ENCODE data around the gene MAP3K5. TPM values are rescaled to one million over a fixed set of nuclear protein-coding genes. Genes with fewer than 3 reads are reported as not detected.
A peak's percentile ranks its signal among the peaks of the same experiment; 100 is the strongest.
"Not testable (repeated sequence)": the region's sequence is repeated elsewhere in the genome, so short reads cannot be mapped to it uniquely, and the experiment has no call there.

The MAP3K5 gene
- total RNA-seq, 2 experiments from 2014 or later, result 18.3 to 19.8 TPM

- POLR2A ChIA-PET, result interaction anchor here (1.5 to 2.4 kb wide), 3 partner anchors 8 to 28 kb away, joined by 7 to 32 read pairs (median 8); partner anchors contain the start of gene MAP3K5
- H3K9me3 Mint-ChIP-seq, result no peaks in the 10 kb centered on the region
- peaks cover 8% of the 10 kb centered on the region for H3K36me3 Mint-ChIP-seq
- H3K27ac Mint-ChIP-seq, result peak overlapping the region; percentile 14
- peaks cover 60% of the 10 kb centered on the region for H3K4me1 Mint-ChIP-seq
- DNase-seq (no peak), ATAC-seq (ENCODE audit: low read depth) (no peak)
- H3K4me3 Mint-ChIP-seq, result no peak overlapping the region
- H3K27me3 Mint-ChIP-seq, result no peaks in the 10 kb centered on the region
Observed at GRCh38 chr6:136763255-136763654, 29.0 kb downstream of the MAP3K5 start.

GRCh38 chr6:136762022-136762975 lies 30.0 kb downstream of the MAP3K5 start:
- POLR2A ChIA-PET, result interaction anchor here (0.7 to 2.1 kb wide), 3 partner anchors 7 to 30 kb away, joined by 6 to 8 read pairs (median 8); partner anchors contain the start of gene MAP3K5
- no peak for ATAC-seq (ENCODE audit: low read depth)
- Mint-ChIP-seq H3K27ac (peak overlapping the region; percentile 71), H3K4me3 (peak overlapping the region; percentile 72), H3K9me3 (no peaks in the 10 kb centered on the region), H3K27me3 (no peaks in the 10 kb centered on the region), H3K36me3 (peaks cover 9% of the 10 kb centered on the region), H3K4me1 (peaks cover 50% of the 10 kb centered on the region)
- DNase-seq, result no peak

GRCh38 chr6:136761227-136761922 lies 30.9 kb downstream of the MAP3K5 start:
- POLR2A ChIA-PET, result interaction anchor here (2.1 kb wide), 1 partner anchor 31 kb away, joined by 8 read pairs; the partner anchor contains the start of gene MAP3K5
- Mint-ChIP-seq H3K27me3 (no peaks in the 10 kb centered on the region), H3K4me3 (peak overlapping the region; percentile 72), H3K27ac (peak overlapping the region; percentile 71), H3K36me3 (peaks cover 11% of the 10 kb centered on the region), H3K4me1 (peaks cover 54% of the 10 kb centered on the region), H3K9me3 (no peaks in the 10 kb centered on the region)
- peak; percentile 53 for ATAC-seq (ENCODE audit: low read depth)
- DNase-seq, result no peak

GRCh38 chr6:136760781-136761180 lies 31.5 kb downstream of the MAP3K5 start:
- Mint-ChIP-seq H3K36me3 (peaks cover 12% of the 10 kb centered on the region), H3K4me1 (peaks cover 57% of the 10 kb centered on the region), H3K4me3 (peak overlapping the region; percentile 72), H3K27ac (peak overlapping the region; percentile 11)
- DNase-seq; H3K27me3 Mint-ChIP-seq; H3K9me3 Mint-ChIP-seq; ATAC-seq (ENCODE audit: low read depth): not testable (repeated sequence)
- POLR2A ChIA-PET, result interaction anchor here (2.1 kb wide), 1 partner anchor 31 kb away, joined by 8 read pairs; the partner anchor contains the start of gene MAP3K5

- POLR2A ChIA-PET, result no interaction called here
- peaks cover 59% of the 10 kb centered on the region for H3K4me1 Mint-ChIP-seq
- H3K9me3 Mint-ChIP-seq, result no peaks in the 10 kb centered on the region
Observed at GRCh38 chr6:136757150-136757549, 35.1 kb downstream of the MAP3K5 start.

GRCh38 chr6:136754820-136755219 lies 37.5 kb downstream of the MAP3K5 start:
- peak overlapping the region; percentile 1 for H3K27ac Mint-ChIP-seq
- POLR2A ChIA-PET, result interaction anchor here (0.6 to 1.2 kb wide), 4 partner anchors 9 to 1268 kb away, joined by 3 to 8 read pairs (median 4); no protein-coding TSS in a partner anchor
- H3K4me3 Mint-ChIP-seq, result no peak overlapping the region
- ATAC-seq (ENCODE audit: low read depth), result no peak
- H3K27me3 Mint-ChIP-seq, result no peaks in the 10 kb centered on the region
- peaks cover 63% of the 10 kb centered on the region for H3K4me1 Mint-ChIP-seq
- no peak for DNase-seq
- no peaks in the 10 kb centered on the region for H3K9me3 Mint-ChIP-seq
- peaks cover 12% of the 10 kb centered on the region for H3K36me3 Mint-ChIP-seq

More at GRCh38 chr6:136757150-136757549, 35.1 kb downstream of the MAP3K5 start:
- no peak overlapping the region for H3K4me3 Mint-ChIP-seq
- no peak overlapping the region for H3K27ac Mint-ChIP-seq
- H3K36me3 Mint-ChIP-seq, result peaks cover 12% of the 10 kb centered on the region
- H3K27me3 Mint-ChIP-seq, result no peaks in the 10 kb centered on the region
- ATAC-seq (ENCODE audit: low read depth) (no peak), DNase-seq (no peak)

- POLR2A ChIA-PET, result interaction anchor here (1.4 to 3.7 kb wide), 3 partner anchors 10 to 37 kb away, joined by 7 to 41 read pairs (median 7); partner anchors contain the start of gene MAP3K5
- peak; percentile 84 for ATAC-seq (ENCODE audit: low read depth)
- peak; percentile 56 for DNase-seq
Observed at GRCh38 chr6:136753624-136754023, 38.7 kb downstream of the MAP3K5 start.

GRCh38 chr6:136752554-136752953 lies 39.7 kb downstream of the MAP3K5 start:
- Mint-ChIP-seq H3K4me3 (peak overlapping the region; percentile 91), H3K27me3 (no peaks in the 10 kb centered on the region), H3K36me3 (peaks cover 15% of the 10 kb centered on the region), H3K4me1 (peaks cover 69% of the 10 kb centered on the region), H3K9me3 (no peaks in the 10 kb centered on the region), H3K27ac (peak overlapping the region; percentile 95)
- POLR2A ChIA-PET, result interaction anchor here (2.0 to 3.7 kb wide), 2 partner anchors 34 to 38 kb away, joined by 7 to 41 read pairs; partner anchors contain the start of gene MAP3K5
- DNase-seq (no peak), ATAC-seq (ENCODE audit: low read depth) (no peak)

More at GRCh38 chr6:136753624-136754023, 38.7 kb downstream of the MAP3K5 start:
- Mint-ChIP-seq H3K27ac (peak overlapping the region; percentile 94), H3K9me3 (no peaks in the 10 kb centered on the region), H3K36me3 (peaks cover 12% of the 10 kb centered on the region), H3K4me3 (peak overlapping the region; percentile 91), H3K4me1 (peaks cover 69% of the 10 kb centered on the region), H3K27me3 (no peaks in the 10 kb centered on the region)

- Mint-ChIP-seq H3K36me3 (peaks cover 17% of the 10 kb centered on the region), H3K9me3 (no peaks in the 10 kb centered on the region), H3K27me3 (no peaks in the 10 kb centered on the region), H3K4me3 (peak overlapping the region; percentile 91), H3K4me1 (peaks cover 67% of the 10 kb centered on the region), H3K27ac (peak overlapping the region; percentile 95)
- POLR2A ChIA-PET, result interaction anchor here (3.7 kb wide), 1 partner anchor 39 kb away, joined by 41 read pairs; the partner anchor contains the start of gene MAP3K5
- DNase-seq, result no peak
- no peak for ATAC-seq (ENCODE audit: low read depth)
Observed at GRCh38 chr6:136751991-136752390, 40.3 kb downstream of the MAP3K5 start.

GRCh38 chr6:136751522-136751956 lies 40.7 kb downstream of the MAP3K5 start:
- POLR2A ChIA-PET, result interaction anchor here (3.7 kb wide), 1 partner anchor 39 kb away, joined by 41 read pairs; the partner anchor contains the start of gene MAP3K5
- H3K4me3 Mint-ChIP-seq, result peak overlapping the region; percentile 91

GRCh38 chr6:136750696-136751521 lies 41.4 kb downstream of the MAP3K5 start:
- Mint-ChIP-seq H3K4me1 (peaks cover 59% of the 10 kb centered on the region), H3K36me3 (peaks cover 18% of the 10 kb centered on the region), H3K9me3 (no peaks in the 10 kb centered on the region), H3K27me3 (no peaks in the 10 kb centered on the region), H3K4me3 (peak overlapping the region; percentile 91), H3K27ac (peak overlapping the region; percentile 95)
- DNase-seq (no peak), ATAC-seq (ENCODE audit: low read depth) (no peak)
- POLR2A ChIA-PET, result interaction anchor here (3.7 kb wide), 1 partner anchor 40 kb away, joined by 41 read pairs; the partner anchor contains the start of gene MAP3K5

More at GRCh38 chr6:136751522-136751956, 40.7 kb downstream of the MAP3K5 start:
- peak overlapping the region; percentile 95 for H3K27ac Mint-ChIP-seq
- no peak for DNase-seq
- no peaks in the 10 kb centered on the region for H3K9me3 Mint-ChIP-seq
- peaks cover 64% of the 10 kb centered on the region for H3K4me1 Mint-ChIP-seq
- peaks cover 19% of the 10 kb centered on the region for H3K36me3 Mint-ChIP-seq
- peak; percentile 78 for ATAC-seq (ENCODE audit: low read depth)
- no peaks in the 10 kb centered on the region for H3K27me3 Mint-ChIP-seq
